Lower lobe of right lung (tissue), 2 donors: ENCODE measurements around the gene SKAP1. TPM values are rescaled to one million over a fixed set of nuclear protein-coding genes. Genes with fewer than 3 reads are reported as not detected.

ENCODE experiments used
- ATAC-seq, 2 donors: fragments of 200-7000 bp; cut with Tn5 transposase; one replicate each; pipeline ENCODE4 v1.9.1; 2020 to 2022; ENCODE audit warnings: mild to moderate bottlenecking in 2 of 2, moderate library complexity in 2 of 2
- DNase-seq: peaks from one replicate; pipeline ENCODE4 v3.0.0-alpha.2; 2020
- H3K27ac ChIP-seq: fragments of 200-600 bp; one replicate; pipeline ENCODE4 v1.8.0; 2022
- H3K27me3 ChIP-seq: fragments of 200-600 bp; one replicate; pipeline ENCODE4 v1.8.0; 2022; ENCODE audit warnings: low read depth
- H3K36me3 ChIP-seq: fragments of 200-600 bp; one replicate; pipeline ENCODE4 v1.8.0; 2022; ENCODE audit warnings: mild to moderate bottlenecking
- H3K4me1 ChIP-seq: fragments of 200-600 bp; one replicate; pipeline ENCODE4 v1.8.0; 2022
- H3K4me3 ChIP-seq: fragments of 200-600 bp; one replicate; pipeline ENCODE4 v1.8.0; 2022; ENCODE audit warnings: mild to moderate bottlenecking
- H3K9me3 ChIP-seq: fragments of 200-600 bp; one replicate; pipeline ENCODE4 v1.8.0; 2022
- CTCF ChIP-seq: fragments of 200-600 bp; IDR thresholded peaks from one replicate; pipeline ENCODE4 v1.8.0; 2022; ENCODE audit warnings: antibody characterized with exemption, mild to moderate bottlenecking
- intact Hi-C: fragments of 100-400 bp; cut with DNase I; formaldehyde crosslinking; loops from one replicate; pipeline ENCODE4 v1.11.0; 2022
- total RNA-seq: library from RNA; stranded (reverse); fragmentation: NEBNext Ultra II Directional; extraction: Animal tissue kit (Norgen Biotek cat#: 25700); gene quantifications from one replicate; pipeline ENCODE4 v1.2.1, GENCODE V29; 2021
- donor health status: DM: no; HTN: yes; CAD: no; lungs with severe emphysema.

Gene SKAP1
- total RNA-seq, 1 donor from 2014 or later = 6.4 TPM

GRCh38 chr17:48139944-48140343 is 290.1 kb downstream of the SKAP1 start:
- H3K36me3 ChIP-seq = no peaks in the 10 kb centered on the region
- no peak overlapping the region for H3K4me3 ChIP-seq
- no peaks in the 10 kb centered on the region for H3K4me1 ChIP-seq
- intact Hi-C loops = no loop called here
- H3K9me3 ChIP-seq = no peaks in the 10 kb centered on the region
- H3K27ac ChIP-seq = no peak overlapping the region
- no peak for DNase-seq
- peak; percentile 60 to 72 for ATAC-seq
- no peak for TF ChIP-seq CTCF
- peaks cover 11% of the 10 kb centered on the region for H3K27me3 ChIP-seq

- H3K27me3 ChIP-seq = no peaks in the 10 kb centered on the region
- no peak for DNase-seq
- intact Hi-C loops = no loop called here
- no peak overlapping the region for H3K27ac ChIP-seq
- no peak for TF ChIP-seq CTCF
- no peak overlapping the region for H3K4me3 ChIP-seq
- H3K36me3 ChIP-seq = no peaks in the 10 kb centered on the region
- H3K4me1 ChIP-seq = no peaks in the 10 kb centered on the region
- H3K9me3 ChIP-seq = no peaks in the 10 kb centered on the region
- ATAC-seq = no peak
Measured at GRCh38 chr17:48137656-48138055, 292.4 kb downstream of the SKAP1 start.

- intact Hi-C loops = no loop called here
- no peak for ATAC-seq
- Histone ChIP-seq H3K27me3 (no peaks in the 10 kb centered on the region), H3K9me3 (no peaks in the 10 kb centered on the region), H3K27ac (no peak overlapping the region), H3K4me3 (no peak overlapping the region), H3K36me3 (no peaks in the 10 kb centered on the region), H3K4me1 (no peaks in the 10 kb centered on the region)
- no peak for DNase-seq
- TF ChIP-seq CTCF = no peak
Measured at GRCh38 chr17:48134912-48135480, 295.0 kb downstream of the SKAP1 start.

- no peak for DNase-seq
- peak in 1 of 2 donors; percentile 27 for ATAC-seq
- H3K27ac ChIP-seq = no peak overlapping the region
- H3K4me3 ChIP-seq = no peak overlapping the region
- no peaks in the 10 kb centered on the region for H3K27me3 ChIP-seq
- H3K4me1 ChIP-seq = no peaks in the 10 kb centered on the region
- no peaks in the 10 kb centered on the region for H3K9me3 ChIP-seq
- no peak for TF ChIP-seq CTCF
- intact Hi-C loops = no loop called here
- no peaks in the 10 kb centered on the region for H3K36me3 ChIP-seq
Measured at GRCh38 chr17:48132385-48132784, 297.6 kb downstream of the SKAP1 start.

GRCh38 chr17:48131216-48131824 is 298.7 kb downstream of the SKAP1 start:
- no peaks in the 10 kb centered on the region for H3K4me1 ChIP-seq
- no peak overlapping the region for H3K4me3 ChIP-seq
- H3K27ac ChIP-seq = no peak overlapping the region
- TF ChIP-seq CTCF = peak; percentile 80
- no peaks in the 10 kb centered on the region for H3K36me3 ChIP-seq
- intact Hi-C loops = no loop called here
- no peaks in the 10 kb centered on the region for H3K9me3 ChIP-seq
- DNase-seq (no peak), ATAC-seq (peak; percentile 87 to 90)
- H3K27me3 ChIP-seq = no peaks in the 10 kb centered on the region
